ENCODE data around the gene DLGAP4.

GRCh38 chr20:36275011-36275410 is 31.1 kb upstream of the DLGAP4 start:
- TF ChIP-seq CTCF (IDR thresholded peaks at IDR 0.05; ENCODE audit: low read depth, low read length, poor library complexity, severe bottlenecking) (no peak), EZH2phosphoT487 (IDR thresholded peaks at IDR 0.05; ENCODE audit: borderline replicate concordance, low read length) (no peak)

All from DOHH2 (cell line).